HEK293T (cell line): ENCODE results near the gene CELA2A.
A peak's percentile ranks its signal among the peaks of the same experiment; 100 is the strongest.

Experiments used
- CTCF ChIA-PET: fragments of 350-600 bp; formaldehyde crosslinking; extraction: SDS; loops from one replicate; lab custom pipeline; 2021; ENCODE audit warnings: antibody characterized with exemption, inconsistent platforms; lab: Yijun Ruan, JAX
- POLR2A ChIA-PET: fragments of 350-600 bp; formaldehyde crosslinking; extraction: SDS; loops from one replicate; lab custom pipeline; 2020; ENCODE audit warnings: antibody characterized with exemption, inconsistent platforms; lab: Yijun Ruan, JAX
- DNase-seq: peaks from one replicate; pipeline ENCODE4 v3.0.0; 2012; ENCODE audit warnings: mixed read lengths; ENCODE audit errors: extremely low spot score
- ARNT ChIP-seq: fragments of 450-650 bp; IDR thresholded peaks from 2 replicates; pipeline ENCODE4 v1.6.1; 2017; ENCODE audit warnings: mild to moderate bottlenecking
- BHLHE40 ChIP-seq: fragments of 450-650 bp; IDR thresholded peaks from 2 replicates; pipeline ENCODE4 v1.6.1; 2016; ENCODE audit warnings: mild to moderate bottlenecking, moderate library complexity, borderline replicate concordance
- CTBP1 ChIP-seq: fragments of 450-650 bp; IDR thresholded peaks from 2 replicates; pipeline ENCODE4 v1.6.1; 2016; ENCODE audit warnings: borderline replicate concordance
- ELF4 ChIP-seq: fragments of 450-650 bp; IDR thresholded peaks from 2 replicates; pipeline ENCODE4 v1.6.1; 2017; ENCODE audit warnings: antibody characterized with exemption
- FOXA1 ChIP-seq: fragments of 450-650 bp; IDR thresholded peaks from 2 replicates; pipeline ENCODE4 v1.6.1; 2016; ENCODE audit warnings: mild to moderate bottlenecking
- FOXK2 ChIP-seq: fragments of 450-650 bp; IDR thresholded peaks from 2 replicates; pipeline ENCODE4 v1.6.1; 2016; ENCODE audit warnings: mild to moderate bottlenecking
- FOXM1 ChIP-seq: fragments of 450-650 bp; IDR thresholded peaks from 2 replicates; pipeline ENCODE4 v1.6.1; 2017; ENCODE audit warnings: mild to moderate bottlenecking, borderline replicate concordance
- HDGF ChIP-seq: fragments of 450-650 bp; IDR thresholded peaks from 2 replicates; pipeline ENCODE4 v1.6.1; 2017; ENCODE audit warnings: antibody characterized with exemption, borderline replicate concordance
- L3MBTL2 ChIP-seq: fragments of 450-650 bp; conservative IDR thresholded peaks from 2 replicates; pipeline ENCODE4 v1.6.1; 2016; ENCODE audit warnings: mild to moderate bottlenecking
- LEF1 ChIP-seq: fragments of 450-650 bp; IDR thresholded peaks from 2 replicates; pipeline ENCODE4 v1.6.1; 2017; ENCODE audit warnings: mild to moderate bottlenecking, borderline replicate concordance
- NFRKB ChIP-seq: fragments of 450-650 bp; IDR thresholded peaks from 2 replicates; pipeline ENCODE4 v1.6.1; 2016; ENCODE audit warnings: mild to moderate bottlenecking, moderate library complexity
- SP1 ChIP-seq: fragments of 450-650 bp; IDR thresholded peaks from 2 replicates; pipeline ENCODE4 v1.6.1; 2017
- SUZ12 ChIP-seq: fragments of 450-650 bp; IDR thresholded peaks from 2 replicates; pipeline ENCODE4 v1.6.1; 2016; ENCODE audit warnings: mild to moderate bottlenecking
- TARDBP ChIP-seq: fragments of 450-650 bp; IDR thresholded peaks from 2 replicates; pipeline ENCODE4 v1.6.1; 2016
- ZNF384 ChIP-seq: fragments of 450-650 bp; IDR thresholded peaks from 2 replicates; pipeline ENCODE4 v1.6.1; 2016
- TF ChIP-seq, protein P1 (sequence below): fragments of 450-650 bp; IDR thresholded peaks from 2 replicates; pipeline ENCODE4 v1.6.1; 2016

CELA2A gene

DNA sequence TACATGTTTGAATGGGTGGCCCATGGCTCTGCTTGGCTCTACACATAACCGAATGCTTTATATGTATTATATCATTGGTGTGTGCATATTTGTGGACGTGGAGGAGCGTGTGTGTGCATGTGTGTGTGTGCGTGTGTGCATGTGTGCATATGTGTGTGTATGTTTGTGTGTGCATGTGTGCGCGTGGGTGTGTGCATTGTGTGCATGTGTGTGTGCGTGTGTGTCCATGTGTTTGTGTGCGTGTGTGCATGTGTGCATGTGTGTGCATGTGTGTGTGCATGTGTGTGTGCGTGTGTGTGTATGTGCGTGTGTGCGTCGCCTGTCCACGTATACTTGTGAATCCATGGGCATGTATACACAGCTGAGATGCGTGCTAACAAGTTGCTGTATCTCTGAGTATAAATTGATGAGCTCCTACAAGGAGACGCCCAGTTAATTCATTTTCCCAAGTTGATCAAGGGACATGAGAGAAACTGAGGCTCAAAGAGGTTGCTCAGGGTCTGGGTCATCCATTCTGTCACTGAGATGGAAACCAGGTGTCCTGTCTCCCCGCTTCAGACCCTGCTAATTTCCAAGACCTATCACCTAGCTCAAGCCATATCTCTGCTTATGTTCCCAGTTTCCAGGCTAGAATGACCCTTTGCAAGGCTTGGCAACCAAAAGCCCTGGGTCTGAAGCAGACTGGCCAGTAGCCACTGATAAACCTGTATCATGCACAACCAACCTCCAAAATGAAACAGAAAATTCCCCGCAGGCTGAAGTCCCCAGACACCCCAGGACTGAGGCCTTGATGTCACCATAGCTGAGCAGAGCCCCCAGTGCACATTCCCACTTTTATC is 21.1 kb upstream of the CELA2A start:
- ChIA-PET CTCF (no interaction called here), POLR2A (no interaction called here)
- TF ChIP-seq FOXA1: no peak
- peak; percentile 82 for TF ChIP-seq TARDBP
- TF ChIP-seq FOXK2: no peak
- TF ChIP-seq ARNT: no peak
- no peak for DNase-seq

DNA sequence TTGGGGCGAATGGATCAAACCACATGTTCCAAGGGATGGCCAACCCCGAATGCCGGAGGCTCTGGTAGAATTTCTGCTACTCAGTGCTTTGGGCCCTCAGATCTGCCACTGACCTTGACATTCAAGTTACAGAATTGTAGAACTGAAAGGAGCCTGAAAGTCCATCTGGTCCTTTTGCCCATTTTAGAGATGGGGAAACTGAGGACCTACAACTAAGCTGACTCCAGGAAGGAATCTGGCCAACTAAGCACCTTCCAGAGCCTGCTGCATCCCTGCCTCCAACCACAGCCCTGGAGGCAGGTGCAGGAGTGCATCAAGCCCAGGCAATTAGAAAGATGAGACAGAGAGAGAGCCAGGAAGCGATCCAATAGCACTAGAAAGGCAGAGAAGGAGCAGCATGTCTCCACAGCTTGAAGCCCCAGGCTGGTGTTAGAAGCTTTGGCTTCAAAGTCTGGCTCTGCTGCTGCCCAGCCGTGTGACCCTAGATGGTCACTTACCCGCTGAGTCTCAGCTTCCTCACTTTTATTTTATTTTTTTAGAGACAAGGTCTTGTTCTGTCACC is 19.6 kb upstream of the CELA2A start:
- no peak for DNase-seq
- ChIA-PET POLR2A (no interaction called here), CTCF (no interaction called here)
- TF ChIP-seq, protein P1, sequence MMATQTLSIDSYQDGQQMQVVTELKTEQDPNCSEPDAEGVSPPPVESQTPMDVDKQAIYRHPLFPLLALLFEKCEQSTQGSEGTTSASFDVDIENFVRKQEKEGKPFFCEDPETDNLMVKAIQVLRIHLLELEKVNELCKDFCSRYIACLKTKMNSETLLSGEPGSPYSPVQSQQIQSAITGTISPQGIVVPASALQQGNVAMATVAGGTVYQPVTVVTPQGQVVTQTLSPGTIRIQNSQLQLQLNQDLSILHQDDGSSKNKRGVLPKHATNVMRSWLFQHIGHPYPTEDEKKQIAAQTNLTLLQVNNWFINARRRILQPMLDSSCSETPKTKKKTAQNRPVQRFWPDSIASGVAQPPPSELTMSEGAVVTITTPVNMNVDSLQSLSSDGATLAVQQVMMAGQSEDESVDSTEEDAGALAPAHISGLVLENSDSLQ: no peak
- TF ChIP-seq FOXM1 (no peak), SP1 (no peak)

GRCh38 chr1:15439325-15439724 is 17.2 kb upstream of the CELA2A start:
- TF ChIP-seq L3MBTL2 (no peak), CTBP1 (no peak), FOXK2 (no peak), LEF1 (no peak), NFRKB (no peak), SP1 (no peak), FOXA1 (no peak), BHLHE40 (no peak), ARNT (no peak), TARDBP (no peak), SUZ12 (no peak), FOXM1 (no peak), HDGF (no peak), ELF4 (no peak)
- TF ChIP-seq, protein P1: no peak
- DNase-seq: no peak
- POLR2A ChIA-PET: no interaction called here
- CTCF ChIA-PET: no interaction called here

DNA sequence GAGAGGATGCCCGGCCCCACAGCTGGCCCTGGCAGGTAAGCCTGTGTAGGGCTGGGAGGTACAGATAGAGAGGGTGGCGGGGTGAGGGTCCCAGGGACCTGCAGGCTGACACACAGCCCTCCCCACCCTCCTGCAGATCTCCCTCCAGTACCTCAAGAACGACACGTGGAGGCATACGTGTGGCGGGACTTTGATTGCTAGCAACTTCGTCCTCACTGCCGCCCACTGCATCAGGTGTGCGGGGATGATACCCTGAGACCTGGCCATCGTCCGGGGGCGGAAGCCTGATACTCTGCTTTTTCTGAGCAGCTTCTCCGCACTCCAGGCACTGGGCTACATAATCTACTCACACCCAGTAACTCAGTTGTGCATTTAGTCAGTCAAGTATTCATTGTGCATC is 16.2 kb upstream of the CELA2A start:
- CTCF ChIA-PET: interaction anchor here (0.7 to 0.8 kb wide), 2 partner anchors 9 to 117 kb away, joined by 3 to 4 read pairs; no protein-coding TSS in a partner anchor
- POLR2A ChIA-PET: no interaction called here
- DNase-seq: no peak
- TF ChIP-seq HDGF: no peak
- no peak for TF ChIP-seq NFRKB
- TF ChIP-seq FOXK2: no peak
- TF ChIP-seq LEF1: no peak
- TF ChIP-seq ELF4: no peak
- no peak for TF ChIP-seq SUZ12
- no peak for TF ChIP-seq SP1
- TF ChIP-seq CTBP1: no peak
- TF ChIP-seq, protein P1: no peak
- no peak for TF ChIP-seq ARNT

- TF ChIP-seq ARNT: no peak
- TF ChIP-seq FOXA1: no peak
- no peak for TF ChIP-seq LEF1
- no peak for TF ChIP-seq TARDBP
- no peak for TF ChIP-seq ELF4
- TF ChIP-seq, protein P1: no peak
- no peak for TF ChIP-seq BHLHE40
- no peak for TF ChIP-seq ZNF384
- TF ChIP-seq CTBP1: no peak
- no peak for TF ChIP-seq FOXK2
- ChIA-PET CTCF (interaction anchor here (0.7 to 0.8 kb wide), 3 partner anchors 10 to 118 kb away, joined by 3 to 10 read pairs (median 9); no protein-coding TSS in a partner anchor), POLR2A (no interaction called here)
- DNase-seq: no peak
Observed at GRCh38 chr1:15441247-15441646, 15.3 kb upstream of the CELA2A start.

DNA sequence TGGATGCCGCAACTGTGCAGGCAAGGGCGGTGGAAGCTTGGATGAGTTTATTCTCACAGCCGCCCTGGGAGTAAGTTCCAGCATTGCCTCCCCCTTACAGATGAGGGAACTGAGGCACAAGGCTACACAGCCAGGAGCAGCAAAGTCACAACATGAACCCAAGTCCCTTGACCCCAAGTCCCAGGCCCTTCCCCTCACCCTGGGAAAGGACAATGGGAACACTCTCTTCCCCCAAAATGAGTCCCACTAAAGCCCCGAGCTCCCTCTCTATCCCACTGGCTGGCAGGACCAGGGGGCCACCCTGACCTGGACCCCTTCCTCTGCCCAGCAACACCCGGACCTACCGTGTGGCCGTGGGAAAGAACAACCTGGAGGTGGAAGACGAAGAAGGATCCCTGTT is 14.4 kb upstream of the CELA2A start:
- POLR2A ChIA-PET: no interaction called here
- no peak for DNase-seq
- CTCF ChIA-PET: interaction anchor here (0.8 kb wide), 1 partner anchor 133 kb away, joined by 3 read pairs; no protein-coding TSS in a partner anchor
- TF ChIP-seq FOXA1: no peak
- no peak for TF ChIP-seq FOXK2
- no peak for TF ChIP-seq HDGF
- TF ChIP-seq, protein P1: no peak
- TF ChIP-seq SP1: no peak
- no peak for TF ChIP-seq NFRKB
- TF ChIP-seq L3MBTL2: no peak
